Muscle layer of duodenum (tissue), 2 donors: ENCODE results near the gene RAB3GAP1.

Experiments
- H3K27ac ChIP-seq: one replicate; pipeline ENCODE4 v1.7.0; 2013; ENCODE audit warnings: mild to moderate bottlenecking, low read length
- H3K27me3 ChIP-seq: one replicate; pipeline ENCODE4 v1.7.0; 2013; ENCODE audit warnings: low read depth, mild to moderate bottlenecking, control low read depth, low read length
- H3K36me3 ChIP-seq, 2 donors: one replicate each; pipeline ENCODE4 v1.7.0; 2013; ENCODE audit warnings: low read length in 2 of 2, control low read depth in 1 of 2, mild to moderate bottlenecking in 1 of 2; ENCODE audit not compliant: insufficient read depth in 2 of 2, control insufficient read depth in 1 of 2
- H3K4me1 ChIP-seq, 2 donors: one replicate each; pipeline ENCODE4 v1.7.0; 2013; ENCODE audit warnings: low read length in 2 of 2, mild to moderate bottlenecking in 2 of 2, control low read depth in 1 of 2, moderate library complexity in 1 of 2; ENCODE audit not compliant: insufficient read depth in 2 of 2, control insufficient read depth in 1 of 2
- H3K4me3 ChIP-seq, 2 donors: one replicate each; pipeline ENCODE4 v1.7.0; 2013; ENCODE audit warnings: low read length in 2 of 2, low read depth in 1 of 2, mild to moderate bottlenecking in 1 of 2
- H3K9me3 ChIP-seq, 2 donors: one replicate each; pipeline ENCODE4 v1.7.0; 2013; ENCODE audit warnings: low read length in 2 of 2, control low read depth in 1 of 2, mild to moderate bottlenecking in 1 of 2; ENCODE audit not compliant: control insufficient read depth in 1 of 2
- donor health status: healthy.

Gene RAB3GAP1

GRCh38 chr2:135187270-135187669 is 135.2 kb downstream of the RAB3GAP1 start:
- no peaks in the 10 kb centered on the region for H3K27me3 ChIP-seq
- no peak overlapping the region for H3K4me3 ChIP-seq
- H3K27ac ChIP-seq: no peak overlapping the region
- no peaks in the 10 kb centered on the region for H3K4me1 ChIP-seq
- no peaks in the 10 kb centered on the region for H3K36me3 ChIP-seq
- peaks cover 0 to 2% of the 10 kb centered on the region in 2 donors for H3K9me3 ChIP-seq

GRCh38 chr2:135189148-135189547 is 137.1 kb downstream of the RAB3GAP1 start:
- Histone ChIP-seq H3K27me3 (no peaks in the 10 kb centered on the region), H3K9me3 (peaks cover 0 to 4% of the 10 kb centered on the region in 2 donors), H3K4me1 (no peaks in the 10 kb centered on the region), H3K27ac (no peak overlapping the region), H3K36me3 (no peaks in the 10 kb centered on the region), H3K4me3 (no peak overlapping the region)

DNA sequence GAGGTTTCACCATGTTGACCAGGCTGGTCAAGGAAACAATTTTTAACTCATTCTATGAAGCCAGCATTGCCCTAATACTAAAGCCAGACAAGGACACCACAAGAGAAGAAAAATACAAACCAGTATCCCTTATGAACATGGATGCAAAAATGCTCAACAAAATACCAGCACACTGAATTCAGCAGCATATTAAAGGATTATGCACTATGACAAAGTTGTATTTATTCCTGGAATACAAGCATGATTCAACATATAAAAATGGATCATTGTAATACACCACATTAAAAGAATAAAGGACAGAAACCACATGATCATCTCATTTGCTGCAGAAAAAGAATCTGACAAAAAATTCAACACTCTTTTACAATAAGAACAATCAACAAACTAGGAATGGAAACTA is 138.7 kb downstream of the RAB3GAP1 start:
- H3K27ac ChIP-seq: no peak overlapping the region
- H3K4me1 ChIP-seq: no peaks in the 10 kb centered on the region
- peaks cover 0 to 4% of the 10 kb centered on the region in 2 donors for H3K9me3 ChIP-seq
- H3K36me3 ChIP-seq: no peaks in the 10 kb centered on the region
- no peak overlapping the region for H3K4me3 ChIP-seq
- H3K27me3 ChIP-seq: no peaks in the 10 kb centered on the region

DNA sequence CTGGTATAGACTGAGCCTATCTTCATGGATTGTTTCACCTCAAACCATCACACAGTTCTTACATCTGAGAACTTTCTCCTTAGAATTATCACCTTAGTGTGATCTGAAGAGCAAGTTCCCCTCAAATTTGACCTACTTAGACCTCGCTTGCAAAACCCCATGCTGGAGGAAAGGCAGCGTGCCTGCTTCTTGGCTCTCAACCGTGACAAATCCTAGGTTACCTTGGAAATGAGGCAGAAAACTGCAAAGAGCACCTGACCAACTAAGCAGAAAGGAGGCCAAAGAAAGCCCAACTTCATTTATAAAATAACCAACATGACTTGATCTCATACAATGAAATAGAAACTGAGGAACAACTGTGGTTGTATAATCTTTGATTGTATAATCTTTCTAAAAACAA is 146.4 kb downstream of the RAB3GAP1 start:
- no peaks in the 10 kb centered on the region for H3K36me3 ChIP-seq
- H3K27ac ChIP-seq: no peak overlapping the region
- no peak overlapping the region for H3K4me3 ChIP-seq
- no peaks in the 10 kb centered on the region for H3K27me3 ChIP-seq
- no peaks in the 10 kb centered on the region for H3K4me1 ChIP-seq
- H3K9me3 ChIP-seq: no peaks in the 10 kb centered on the region

GRCh38 chr2:135202751-135203150 is 150.7 kb downstream of the RAB3GAP1 start:
- Histone ChIP-seq H3K27ac (no peak overlapping the region), H3K27me3 (no peaks in the 10 kb centered on the region), H3K4me3 (no peak overlapping the region), H3K36me3 (peaks cover 0 to 5% of the 10 kb centered on the region in 2 donors), H3K4me1 (no peaks in the 10 kb centered on the region), H3K9me3 (no peaks in the 10 kb centered on the region)

DNA sequence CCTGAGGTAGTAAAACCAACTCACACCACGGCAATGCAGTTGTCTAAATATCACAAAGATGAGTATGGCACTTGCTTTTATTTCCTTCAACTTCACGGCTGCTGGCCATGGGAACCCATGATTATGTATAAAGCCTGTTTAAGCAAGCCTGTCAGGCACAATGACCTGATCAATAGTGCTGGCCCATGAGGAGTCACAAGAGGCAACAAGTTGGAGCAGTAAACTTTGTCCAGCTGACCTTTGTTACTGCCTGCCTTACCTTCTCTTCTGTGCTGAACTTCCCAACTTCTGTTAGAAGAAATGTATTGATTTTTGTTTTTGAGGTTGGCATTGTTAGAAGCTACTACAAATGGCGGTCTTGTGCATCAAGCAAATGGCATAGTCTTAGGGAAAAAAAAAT is 151.9 kb downstream of the RAB3GAP1 start:
- H3K4me3 ChIP-seq: no peak overlapping the region
- H3K27me3 ChIP-seq: no peaks in the 10 kb centered on the region
- H3K36me3 ChIP-seq: peaks cover 0 to 5% of the 10 kb centered on the region in 2 donors
- no peaks in the 10 kb centered on the region for H3K9me3 ChIP-seq
- H3K4me1 ChIP-seq: no peaks in the 10 kb centered on the region
- H3K27ac ChIP-seq: no peak overlapping the region

- no peak overlapping the region for H3K4me3 ChIP-seq
Measured at GRCh38 chr2:135208016-135208415, 155.9 kb downstream of the RAB3GAP1 start.

GRCh38 chr2:135212757-135213156 is 160.7 kb downstream of the RAB3GAP1 start:
- Histone ChIP-seq H3K4me3 (no peak overlapping the region), H3K27ac (no peak overlapping the region), H3K4me1 (no peaks in the 10 kb centered on the region), H3K36me3 (peaks cover 0 to 5% of the 10 kb centered on the region in 2 donors), H3K9me3 (no peaks in the 10 kb centered on the region), H3K27me3 (no peaks in the 10 kb centered on the region)

More at GRCh38 chr2:135208016-135208415, 155.9 kb downstream of the RAB3GAP1 start:
- Histone ChIP-seq H3K4me1 (no peaks in the 10 kb centered on the region), H3K9me3 (no peaks in the 10 kb centered on the region), H3K27me3 (no peaks in the 10 kb centered on the region), H3K27ac (no peak overlapping the region), H3K36me3 (peaks cover 0 to 5% of the 10 kb centered on the region in 2 donors)

DNA sequence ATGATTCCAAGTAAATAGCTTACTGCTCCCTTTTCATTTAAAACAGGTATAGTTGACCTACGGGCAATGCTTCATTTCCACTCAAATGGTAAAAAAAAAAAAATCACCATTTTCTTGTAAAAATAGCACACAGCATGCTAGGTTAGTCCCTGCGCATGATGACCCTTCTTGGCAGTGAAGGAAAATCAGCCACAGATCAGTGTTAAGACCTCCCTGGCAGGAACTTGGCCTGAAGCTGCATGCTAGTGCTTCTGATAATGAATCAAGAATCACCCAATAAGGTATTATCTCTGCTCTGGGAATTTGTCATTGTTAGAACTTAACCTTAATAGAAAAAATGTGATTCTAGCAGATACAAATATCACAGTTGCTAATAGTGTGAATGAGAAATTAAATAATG is 166.3 kb downstream of the RAB3GAP1 start:
- no peaks in the 10 kb centered on the region for H3K4me1 ChIP-seq
- H3K36me3 ChIP-seq: peaks cover 2 to 5% of the 10 kb centered on the region in 2 donors
- no peaks in the 10 kb centered on the region for H3K9me3 ChIP-seq
- H3K27me3 ChIP-seq: no peaks in the 10 kb centered on the region
- no peak overlapping the region for H3K4me3 ChIP-seq
- H3K27ac ChIP-seq: no peak overlapping the region

DNA sequence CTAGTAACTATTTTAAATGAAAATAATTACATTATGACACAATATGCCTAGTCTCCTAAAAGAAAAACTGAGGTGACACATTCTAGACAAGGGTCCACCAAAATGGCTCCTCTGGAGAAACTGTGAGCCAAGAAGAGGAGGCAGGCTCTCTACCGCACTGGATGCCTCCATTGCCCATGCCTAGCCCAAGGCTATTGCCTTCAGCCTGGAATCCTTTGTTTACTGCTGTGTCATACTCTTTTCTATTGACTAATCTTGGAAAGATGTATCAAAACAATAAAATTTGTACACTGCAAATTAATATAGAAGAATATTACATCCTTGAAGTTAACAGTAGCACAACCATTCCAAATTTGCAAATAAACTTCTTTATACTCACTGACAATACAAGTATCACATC is 167.1 kb downstream of the RAB3GAP1 start:
- Histone ChIP-seq H3K27me3 (no peaks in the 10 kb centered on the region), H3K27ac (no peak overlapping the region), H3K4me3 (no peak overlapping the region), H3K9me3 (no peaks in the 10 kb centered on the region), H3K4me1 (no peaks in the 10 kb centered on the region), H3K36me3 (peaks cover 2 to 5% of the 10 kb centered on the region in 2 donors)
